Endothelial cell of umbilical vein (primary cell): ENCODE measurements around the gene MYO7B. TPM values are rescaled to one million over a fixed set of nuclear protein-coding genes. Genes with fewer than 3 reads are reported as not detected.

Experiments
- BruUV-seq: library from RNA; stranded (reverse); fragments of 400-500 nt; replicated peaks from 2 replicates; lab custom pipeline; 2021; lab: Mats Ljungman, UMichigan
- CTCF ChIA-PET: fragments of 300-600, 350-600 bp; sonication (Branson Sonifier 250); formaldehyde crosslinking; loops from one replicate; lab custom pipeline; 2021; ENCODE audit warnings: antibody characterized with exemption, inconsistent platforms; lab: Charles Lee
- POLR2A ChIA-PET: fragments of 300-600, 350-600 bp; sonication (Branson Sonifier 250); formaldehyde crosslinking; loops from one replicate; lab custom pipeline; 2021; ENCODE audit warnings: antibody characterized with exemption, inconsistent platforms; lab: Charles Lee
- DNase-seq: peaks from one replicate; pipeline ENCODE4 v3.0.0-alpha.2; 2011; ENCODE audit warnings: low read depth, low spot score
- FAIRE-seq: peaks from 2 replicates; lab custom pipeline; 2011; peaks lifted over from hg19 to GRCh38; lab: Jason Lieb, UNC
- H2AFZ ChIP-seq: 2 replicates; pipeline ENCODE4 v1.6.0; 2012; ENCODE audit warnings: low read depth, low read length, control low read depth, inconsistent platforms
- H3K27ac ChIP-seq: 2 replicates; pipeline ENCODE4 v1.5.1; 2011; ENCODE audit warnings: low read depth, mild to moderate bottlenecking, control low read depth, low read length, moderate library complexity; ENCODE audit not compliant: insufficient read depth
- H3K27me3 ChIP-seq, 2 experiments: 2 replicates each; pipeline versions ENCODE4 v1.6.0 to v1.6.1; 2011; ENCODE audit warnings: low read length in 2 of 2, mixed read lengths in 1 of 2; ENCODE audit not compliant: control insufficient read depth in 2 of 2, insufficient read depth in 2 of 2
- H3K36me3 ChIP-seq, 2 experiments: 2 replicates in 1 of 2; 3 replicates in 1 of 2; pipeline ENCODE4 v1.5.1; 2011; ENCODE audit warnings: low read length in 2 of 2, mild to moderate bottlenecking in 1 of 2, moderate library complexity in 1 of 2; ENCODE audit not compliant: control insufficient read depth in 2 of 2, insufficient read depth in 2 of 2; ENCODE audit errors: extremely low read depth in 1 of 2
- H3K4me1 ChIP-seq: 3 replicates; pipeline ENCODE4 v1.5.1; 2011; ENCODE audit warnings: mild to moderate bottlenecking, low read length; ENCODE audit not compliant: control insufficient read depth, insufficient read depth; ENCODE audit errors: extremely low read depth
- H3K4me2 ChIP-seq: 2 replicates; pipeline ENCODE4 v1.6.1; 2011; ENCODE audit warnings: low read length, control low read depth, mixed read lengths; ENCODE audit not compliant: insufficient read depth
- H3K4me3 ChIP-seq, 3 experiments: fragments of 200-600 bp in 1 of 3; sonication (generic), shearing (Covaris generic) in 1 of 3; replicated peaks in 1 of 3; 2 replicates each; pipeline ENCODE4 v1.5.1; 2011 to 2016; ENCODE audit warnings: control low read depth in 3 of 3, low read length in 3 of 3, mild to moderate bottlenecking in 2 of 3, inconsistent platforms in 1 of 3, low read depth in 1 of 3, moderate library complexity in 1 of 3; ENCODE audit not compliant: insufficient read depth in 1 of 3
- H3K79me2 ChIP-seq: 2 replicates; pipeline ENCODE4 v1.6.0; 2012; ENCODE audit warnings: low read length, inconsistent platforms; ENCODE audit not compliant: control insufficient read depth, insufficient read depth
- H3K9ac ChIP-seq: replicated peaks from 2 replicates; pipeline ENCODE3; 2011; ENCODE audit warnings: low read length, control low read depth; ENCODE audit not compliant: insufficient read depth; ENCODE audit errors: extremely low read depth
- H3K9me1 ChIP-seq: replicated peaks from 3 replicates; pipeline ENCODE4 v1.6.0; 2011; ENCODE audit warnings: mild to moderate bottlenecking, low read length; ENCODE audit not compliant: control insufficient read depth, insufficient read depth; ENCODE audit errors: extremely low read depth
- H3K9me3 ChIP-seq: replicated peaks from 2 replicates; pipeline ENCODE4 v1.5.1; 2012; ENCODE audit warnings: low read length, inconsistent platforms; ENCODE audit not compliant: control insufficient read depth, insufficient read depth
- H4K20me1 ChIP-seq: replicated peaks from 2 replicates; pipeline ENCODE3; 2011; ENCODE audit warnings: mild to moderate bottlenecking, low read length; ENCODE audit not compliant: control insufficient read depth, insufficient read depth; ENCODE audit errors: extremely low read depth
- CTCF ChIP-seq, 2 donors: IDR thresholded peaks; 1 replicate in 1 of 2; 2 replicates in 1 of 2; pipeline ENCODE4 v1.5.1; 2011; ENCODE audit warnings: low read length in 2 of 2, mild to moderate bottlenecking in 2 of 2, moderate library complexity in 2 of 2, control low read depth in 1 of 2, inconsistent platforms in 1 of 2, low read depth in 1 of 2; ENCODE audit not compliant: insufficient read depth in 1 of 2; ENCODE audit errors: extremely low read depth in 1 of 2
- EZH2 ChIP-seq: IDR thresholded peaks from 2 replicates; pipeline ENCODE4 v1.6.1; 2012; ENCODE audit warnings: borderline replicate concordance, low read depth, mild to moderate bottlenecking, moderate library complexity, low read length, inconsistent platforms; ENCODE audit not compliant: severe bottlenecking
- FOS ChIP-seq: IDR thresholded peaks from 2 replicates; pipeline ENCODE4 v1.6.1; 2011; ENCODE audit warnings: mild to moderate bottlenecking, low read length, moderate library complexity, borderline replicate concordance; ENCODE audit not compliant: insufficient read depth
- GATA2 ChIP-seq: IDR thresholded peaks from 2 replicates; pipeline ENCODE4 v1.7.0; 2011; ENCODE audit warnings: low read depth, mild to moderate bottlenecking, moderate library complexity, mixed read lengths, low read length; ENCODE audit not compliant: insufficient read length, insufficient read depth
- JUN ChIP-seq: IDR thresholded peaks from 2 replicates; pipeline ENCODE4 v1.6.1; 2011; ENCODE audit warnings: borderline replicate concordance, low read depth; ENCODE audit not compliant: insufficient read length, insufficient read depth
- MAX ChIP-seq: IDR thresholded peaks from 2 replicates; pipeline ENCODE4 v1.6.1; 2011; ENCODE audit not compliant: insufficient read depth, insufficient read length
- MYC ChIP-seq: IDR thresholded peaks from one replicate; pipeline ENCODE4 v1.6.1; 2011; ENCODE audit warnings: mild to moderate bottlenecking, low read depth, low read length
- POLR2A ChIP-seq: IDR thresholded peaks from 2 replicates; pipeline ENCODE4 v1.6.1; 2012; ENCODE audit warnings: low read depth, mild to moderate bottlenecking, control low read depth, low read length
- POLR2AphosphoS5 ChIP-seq: IDR thresholded peaks from 2 replicates; pipeline ENCODE4 v1.6.1; 2012; ENCODE audit warnings: low read depth, mild to moderate bottlenecking, control low read depth, low read length, moderate library complexity; ENCODE audit not compliant: insufficient read depth
- dilution Hi-C: fragments of 300-500 bp; cut with MboI; formaldehyde crosslinking; loops from one replicate; pipeline ENCODE4 v1.15.0; 2019; ENCODE audit warnings: low sequenced_read_pairs; ENCODE audit not compliant: extremely low pct_ligation_motif_present
- intact Hi-C: fragments of 100-400 bp; cut with micrococcal nuclease; formaldehyde crosslinking; loops from one replicate; pipeline ENCODE4 v1.10.0; 2022
- polyA plus RNA-seq, 4 experiments: library from polyadenylated mRNA; depleted of rRNA in 3 of 4; stranded (reverse) in 3 of 4; unstranded in 1 of 4; fragments of >200 nt; gene quantifications; 2 replicates each; pipeline versions ENCODE4 v1.2.1 to v1.2.3, GENCODE V29; 2011 to 2012; ENCODE audit warnings: missing spikeins in 1 of 4
- total RNA-seq: library from RNA; stranded (reverse); gene quantifications from 2 replicates; pipeline ENCODE4 v1.2.3, GENCODE V29; 2021

Gene MYO7B
- total and polyA plus RNA-seq, 2 donors (not counting 3 experiments of a cell fraction or from before 2014, with no cell fraction given), result 0.17 TPM; not detected in 1

GRCh38 chr2:127650785-127651380, 115.4 kb downstream of the MYO7B start:
- Histone ChIP-seq H3K27me3 (no peaks in the 10 kb centered on the region), H3K9me1 (no peaks in the 10 kb centered on the region), H3K9ac (no peak overlapping the region), H3K27ac (no peak overlapping the region), H2AFZ (no peak overlapping the region), H4K20me1 (no peaks in the 10 kb centered on the region), H3K9me3 (no peaks in the 10 kb centered on the region), H3K36me3 (peaks cover 0 to 6% of the 10 kb centered on the region in 2 experiments), H3K4me2 (no peak overlapping the region), H3K4me3 (no peak overlapping the region), H3K79me2 (no peaks in the 10 kb centered on the region), H3K4me1 (peaks cover 23% of the 10 kb centered on the region)
- CTCF ChIA-PET, result interaction anchor here (0.9 to 12.1 kb wide), 21 partner anchors 8 to 454 kb away, joined by 3 to 424 read pairs (median 5); partner anchors contain the start of gene LIMS2
- intact Hi-C loops (no loop called here), dilution Hi-C loops (no loop called here)
- BruUV-seq, result no TSS peak
- FAIRE-seq (no peak), DNase-seq (no peak)
- POLR2A ChIA-PET, result interaction anchor here (1.3 to 1.5 kb wide), 2 partner anchors 24 to 59 kb away, joined by 3 read pairs; partner anchors contain the start of gene LIMS2
- no peak for TF ChIP-seq EZH2
- no peak for TF ChIP-seq MAX
- TF ChIP-seq POLR2A, result no peak
- TF ChIP-seq CTCF (IDR thresholded peaks at IDR 0.05; ENCODE audit: extremely low read depth in 1 of 2, insufficient read depth in 1 of 2, low read depth in 1 of 2, low read length in 2 of 2), result no peak
- no peak for TF ChIP-seq JUN
- no peak for TF ChIP-seq FOS
- no peak for TF ChIP-seq MYC
- no peak for TF ChIP-seq GATA2
- TF ChIP-seq POLR2AphosphoS5, result no peak
